Vagina (tissue), 2 donors: Measurements from ENCODE around the gene NELL1.

Source experiments
- CTCF ChIP-seq, 3 experiments: fragments of 450-650 bp in 2 of 3; fragments of 200-600 bp in 1 of 3; sonication (generic) in 1 of 3; IDR thresholded peaks; one replicate each; pipeline ENCODE4 v1.5.1; 2017 to 2019; ENCODE audit warnings: antibody characterized with exemption in 3 of 3, mild to moderate bottlenecking in 2 of 3, moderate library complexity in 2 of 3
- POLR2A ChIP-seq, 2 donors: fragments of 450-650 bp; IDR thresholded peaks; one replicate each; pipeline ENCODE4 v1.6.1; 2017; ENCODE audit warnings: antibody characterized with exemption in 2 of 2, mild to moderate bottlenecking in 2 of 2, moderate library complexity in 2 of 2

GRCh38 chr11:21254055-21254454 lies 584.7 kb downstream of the NELL1 start:
- TF ChIP-seq CTCF (IDR thresholded peaks at IDR 0.05) (no peak), POLR2A (IDR thresholded peaks at IDR 0.05) (no peak)
